ENCODE data around the gene NCOA3. TPM values are rescaled to one million over a fixed set of nuclear protein-coding genes. Genes with fewer than 3 reads are reported as not detected.

The NCOA3 gene
- total RNA-seq, 2 experiments from 2014 or later, result 66.2 to 73.7 TPM

- intact Hi-C loops (cut with micrococcal nuclease), result no loop called here
- TF ChIP-seq CTCF (IDR thresholded peaks at IDR 0.05), result no peak
- no peak overlapping the region for H3K27ac Mint-ChIP-seq
- peaks cover 3% of the 10 kb centered on the region for H3K27me3 Mint-ChIP-seq
- H3K9me3 Mint-ChIP-seq, result no peaks in the 10 kb centered on the region
- DNase-seq (no peak), ATAC-seq (no peak)
- no peaks in the 10 kb centered on the region for H3K36me3 Mint-ChIP-seq (ENCODE audit: low read depth)
- ChIA-PET CTCF (no interaction called here), POLR2A (no interaction called here)
- no peak overlapping the region for H3K4me3 Mint-ChIP-seq
- H3K4me1 Mint-ChIP-seq (ENCODE audit: low read depth), result no peaks in the 10 kb centered on the region
Observed at GRCh38 chr20:47706345-47706744, 204.7 kb downstream of the NCOA3 start.

Other genes starting within 250 kb of the NCOA3 start
- 10 to 100 TPM; 31.9 to 33.4 TPM for gene ZMYND8, start 145.2 kb upstream of the NCOA3 start, total RNA-seq

All from activated CD8-positive, alpha-beta T cell treated with anti-CD3 and anti-CD28 coated beads for 36 hours (primary cell).